Measurements from ENCODE around the gene TCP10L. TPM values are rescaled to one million over a fixed set of nuclear protein-coding genes. Genes with fewer than 3 reads are reported as not detected.

The TCP10L gene
- total and polyA plus RNA-seq, 2 of the 8 experiments (the other 6 are each of a cell fraction or from before 2014, with no cell fraction given) = 0.45 to 0.99 TPM

- TF ChIP-seq CHD7 (IDR thresholded peaks at IDR 0.05; ENCODE audit: insufficient replicate concordance, low read length) (no peak), KDM1A (IDR thresholded peaks at IDR 0.05; ENCODE audit: borderline replicate concordance, low read length) (no peak), BRCA1 (IDR thresholded peaks at IDR 0.05; ENCODE audit: low read depth, low read length) (no peak), CTBP2 (IDR thresholded peaks at IDR 0.05; ENCODE audit: borderline replicate concordance, insufficient read depth, insufficient read length, low read length) (no peak), USF2 (IDR thresholded peaks at IDR 0.05; ENCODE audit: low read length) (no peak), RXRA (IDR thresholded peaks at IDR 0.05; ENCODE audit: insufficient read depth, low read depth, low read length) (no peak), MAFK (IDR thresholded peaks at IDR 0.05; ENCODE audit: low read depth, low read length) (no peak)
Measured at GRCh38 chr21:32534113-32534512, 51.2 kb downstream of the TCP10L start (continued).

Measured in H1 (cell line).